ENCODE data around the gene SELENBP1. TPM values are rescaled to one million over a fixed set of nuclear protein-coding genes. Genes with fewer than 3 reads are reported as not detected.

SELENBP1 gene
- total RNA-seq, 1 donor from 2014 or later = 2.3 TPM

DNA sequence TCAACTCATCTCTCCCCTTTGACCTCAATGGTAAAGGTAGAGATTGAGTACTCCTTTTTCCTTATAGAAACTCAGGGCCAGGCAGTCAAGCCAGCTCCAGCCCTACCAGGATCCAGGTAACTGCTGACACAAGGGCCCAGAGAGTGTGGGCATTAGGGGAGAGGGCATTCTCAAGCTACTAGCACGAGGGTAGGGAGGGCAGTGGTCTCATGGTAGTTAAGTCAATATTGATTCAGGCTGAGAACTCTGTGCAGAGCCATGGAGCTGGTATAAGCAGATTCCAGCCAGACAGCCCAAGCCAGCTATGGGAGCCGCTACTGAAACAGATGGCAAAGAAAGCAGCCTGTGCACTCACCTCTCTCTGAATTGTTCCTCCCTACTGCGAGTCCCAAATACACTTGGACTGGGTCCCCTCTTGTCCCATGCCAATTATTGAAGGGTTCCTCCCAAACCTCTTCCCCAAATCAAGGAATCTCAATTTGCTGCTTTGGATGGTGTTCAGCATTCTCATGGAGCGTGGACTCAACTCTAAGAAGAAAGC lies 48.0 kb downstream of the SELENBP1 start:
- Histone ChIP-seq H3K27me3 (ENCODE audit: control insufficient read depth, insufficient read depth, low read length) (no peaks in the 10 kb centered on the region), H3K36me3 (ENCODE audit: control insufficient read depth, insufficient read depth, low read length) (no peaks in the 10 kb centered on the region), H3K4me3 (ENCODE audit: low read depth, low read length) (no peak overlapping the region)
- DNase-seq (ENCODE audit: low read depth) = no peak
- TF ChIP-seq, protein P1, sequence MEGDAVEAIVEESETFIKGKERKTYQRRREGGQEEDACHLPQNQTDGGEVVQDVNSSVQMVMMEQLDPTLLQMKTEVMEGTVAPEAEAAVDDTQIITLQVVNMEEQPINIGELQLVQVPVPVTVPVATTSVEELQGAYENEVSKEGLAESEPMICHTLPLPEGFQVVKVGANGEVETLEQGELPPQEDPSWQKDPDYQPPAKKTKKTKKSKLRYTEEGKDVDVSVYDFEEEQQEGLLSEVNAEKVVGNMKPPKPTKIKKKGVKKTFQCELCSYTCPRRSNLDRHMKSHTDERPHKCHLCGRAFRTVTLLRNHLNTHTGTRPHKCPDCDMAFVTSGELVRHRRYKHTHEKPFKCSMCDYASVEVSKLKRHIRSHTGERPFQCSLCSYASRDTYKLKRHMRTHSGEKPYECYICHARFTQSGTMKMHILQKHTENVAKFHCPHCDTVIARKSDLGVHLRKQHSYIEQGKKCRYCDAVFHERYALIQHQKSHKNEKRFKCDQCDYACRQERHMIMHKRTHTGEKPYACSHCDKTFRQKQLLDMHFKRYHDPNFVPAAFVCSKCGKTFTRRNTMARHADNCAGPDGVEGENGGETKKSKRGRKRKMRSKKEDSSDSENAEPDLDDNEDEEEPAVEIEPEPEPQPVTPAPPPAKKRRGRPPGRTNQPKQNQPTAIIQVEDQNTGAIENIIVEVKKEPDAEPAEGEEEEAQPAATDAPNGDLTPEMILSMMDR (IDR thresholded peaks at IDR 0.05; ENCODE audit: insufficient read depth, low read length, poor library complexity, severe bottlenecking) = no peak

- no peak for DNase-seq (ENCODE audit: low read depth)
- H3K36me3 ChIP-seq (ENCODE audit: control insufficient read depth, insufficient read depth, low read length) = no peaks in the 10 kb centered on the region
- TF ChIP-seq, protein P1 (IDR thresholded peaks at IDR 0.05; ENCODE audit: insufficient read depth, low read length, poor library complexity, severe bottlenecking) = no peak
- H3K27me3 ChIP-seq (ENCODE audit: control insufficient read depth, insufficient read depth, low read length) = no peaks in the 10 kb centered on the region
- H3K4me3 ChIP-seq (ENCODE audit: low read depth, low read length) = no peak overlapping the region
These were observed 53.5 kb downstream of the SELENBP1 start for GRCh38 chr1:151318975-151319374.

DNA sequence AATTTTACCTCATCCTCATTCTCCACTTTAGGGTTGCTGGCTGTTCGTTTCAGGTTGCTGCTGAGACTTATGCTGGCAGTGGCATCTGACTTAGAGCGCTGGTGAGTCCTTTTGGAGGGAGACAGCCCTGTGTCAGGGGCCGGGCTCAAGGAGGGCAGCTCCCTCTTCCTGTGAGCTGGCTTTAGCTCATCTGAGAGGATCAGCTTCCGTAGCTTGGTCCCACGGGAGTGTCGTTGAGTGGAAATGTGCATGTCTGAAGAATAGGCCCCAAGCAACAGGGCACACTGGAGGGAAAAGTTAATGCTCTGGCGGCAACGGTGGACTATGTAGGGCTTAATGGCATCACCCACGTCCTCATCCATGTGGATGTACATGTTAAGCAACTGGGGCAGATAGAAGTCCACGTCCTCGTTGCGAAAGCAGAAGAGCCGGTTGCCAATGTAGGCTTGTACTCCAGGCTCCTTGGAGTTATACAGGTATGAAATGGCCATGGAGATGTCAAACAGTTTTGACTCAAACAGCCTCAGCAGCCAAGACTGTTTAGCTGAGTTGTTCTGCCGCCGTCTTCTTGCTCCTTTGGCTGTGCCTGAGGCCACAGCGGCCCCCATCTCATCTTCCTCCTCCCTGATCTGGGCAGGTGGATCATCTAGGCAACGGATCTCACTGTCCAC lies 56.8 kb downstream of the SELENBP1 start:
- Histone ChIP-seq H3K4me3 (ENCODE audit: low read depth, low read length) (no peak overlapping the region), H3K27me3 (ENCODE audit: control insufficient read depth, insufficient read depth, low read length) (no peaks in the 10 kb centered on the region), H3K36me3 (ENCODE audit: control insufficient read depth, insufficient read depth, low read length) (peaks cover 2% of the 10 kb centered on the region)
- TF ChIP-seq, protein P1 (IDR thresholded peaks at IDR 0.05; ENCODE audit: insufficient read depth, low read length, poor library complexity, severe bottlenecking) = no peak
- DNase-seq (ENCODE audit: low read depth) = no peak

Other genes starting within 250 kb of the SELENBP1 start
- 6.9 and 9.9 TPM in 2 replicates for gene SEMA6C, start 226.1 kb downstream of the SELENBP1 start, total RNA-seq
- not detected in 2 replicates for gene TNFAIP8L2, start 216.1 kb downstream of the SELENBP1 start, total RNA-seq
- gene LYSMD1, start 206.8 kb downstream of the SELENBP1 start, total RNA-seq = 8.1 and 9.7 TPM in 2 replicates
- gene SCNM1, start 206.6 kb downstream of the SELENBP1 start, total RNA-seq = 52.6 and 60.1 TPM in 2 replicates
- gene TMOD4, start 196.7 kb downstream of the SELENBP1 start, total RNA-seq = not detected in 2 replicates
- 79.1 and 83.4 TPM in 2 replicates for gene VPS72, start 182.5 kb downstream of the SELENBP1 start, total RNA-seq
- gene PIP5K1A, start 174.2 kb downstream of the SELENBP1 start, total RNA-seq = 59.7 and 63.6 TPM in 2 replicates
- 152 and 178 TPM in 2 replicates for gene PSMD4, start 118.0 kb downstream of the SELENBP1 start, total RNA-seq
- 27.9 and 35.3 TPM in 2 replicates for gene ZNF687, start 90.4 kb downstream of the SELENBP1 start, total RNA-seq
- gene PI4KB, start 45.3 kb downstream of the SELENBP1 start, total RNA-seq = 42.3 and 44.1 TPM in 2 replicates
- gene RFX5, start 25.5 kb downstream of the SELENBP1 start, total RNA-seq = 32.4 and 41.8 TPM in 2 replicates
- gene PSMB4, start 26.9 kb upstream of the SELENBP1 start, total RNA-seq = 301 and 332 TPM in 2 replicates
- 30.3 and 36.4 TPM in 2 replicates for gene POGZ, start 86.8 kb upstream of the SELENBP1 start, total RNA-seq
- gene CGN, start 138.7 kb upstream of the SELENBP1 start, total RNA-seq = 23.6 and 29.3 TPM in 2 replicates
- gene TUFT1, start 167.6 kb upstream of the SELENBP1 start, total RNA-seq = 69.1 and 74.4 TPM in 2 replicates
- 18.1 and 18.8 TPM in 2 replicates for gene SNX27, start 239.3 kb upstream of the SELENBP1 start, total RNA-seq

Data from kidney epithelial cell (primary cell).